HG03460 (cell line): ENCODE results near the gene LAMA2.

Source experiments
- ATAC-seq: cut with Tn5 transposase; IDR thresholded peaks from one replicate; pipeline ENCODE4 v1.9.1; 2021; ENCODE audit not compliant: unreplicated experiment

The LAMA2 gene

DNA sequence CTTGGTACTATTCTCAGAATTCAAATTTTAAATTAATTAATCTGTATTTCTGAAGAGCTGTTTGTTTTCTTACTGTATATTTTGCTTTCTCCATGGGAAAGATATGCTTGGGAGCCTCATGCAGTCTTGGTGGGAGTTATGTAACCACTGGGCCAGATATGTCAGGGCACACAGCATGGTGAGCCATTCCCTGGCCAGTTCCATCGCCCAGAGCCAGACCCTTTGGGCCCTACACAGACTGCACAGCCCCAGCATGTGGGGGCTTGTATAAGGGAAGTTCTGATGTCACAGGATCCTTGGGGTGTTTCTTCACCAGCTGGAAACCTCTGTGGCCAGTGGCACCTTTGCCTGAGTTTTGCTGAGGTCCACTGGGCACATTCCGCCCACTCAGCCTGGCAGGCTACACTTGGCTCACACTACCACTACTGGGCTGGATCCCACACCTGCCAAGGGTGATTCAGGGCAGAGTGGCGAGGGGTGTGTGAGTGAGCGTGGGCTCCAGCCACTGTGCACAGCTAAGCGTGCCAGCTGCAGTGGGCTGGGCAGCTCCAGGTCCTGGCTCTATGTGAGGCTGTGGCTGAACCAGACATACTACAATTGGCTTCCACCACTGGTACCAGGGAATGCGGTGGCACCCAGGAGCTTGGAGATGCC, 533.5 kb downstream of the LAMA2 start:
- no peak for ATAC-seq

DNA sequence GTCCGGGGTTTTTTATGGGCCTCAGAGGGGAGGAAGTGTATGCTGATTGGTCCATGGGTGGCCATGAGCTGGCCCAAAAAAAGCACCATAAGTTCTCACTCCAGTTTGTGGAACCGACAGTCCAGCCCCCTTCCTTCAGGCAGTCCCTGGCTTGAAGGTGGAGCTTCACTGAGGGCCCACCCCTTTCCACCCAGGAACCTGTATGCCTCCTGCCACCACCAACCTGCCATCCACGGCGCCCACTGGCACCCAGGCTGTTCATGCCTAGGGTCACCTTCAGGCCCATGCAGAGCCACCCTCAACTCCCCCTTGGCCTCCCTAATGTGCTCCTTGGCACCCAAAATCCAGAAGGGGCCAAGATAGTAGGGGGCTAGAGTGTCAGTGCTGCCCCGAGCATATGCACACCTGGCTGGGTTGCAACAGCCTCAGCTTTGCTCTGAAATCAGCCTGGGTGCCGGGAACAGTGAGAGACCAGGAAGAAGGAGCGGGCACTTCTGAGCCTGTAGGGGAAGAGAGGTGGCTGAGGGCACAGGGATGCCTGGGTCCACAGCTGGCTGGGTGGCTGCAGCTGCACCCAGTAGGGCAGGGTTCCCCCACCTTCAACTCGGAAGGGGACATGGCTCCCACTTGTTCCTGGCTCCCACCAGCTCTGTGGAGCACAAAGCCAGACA, 534.6 kb downstream of the LAMA2 start:
- no peak for ATAC-seq

DNA sequence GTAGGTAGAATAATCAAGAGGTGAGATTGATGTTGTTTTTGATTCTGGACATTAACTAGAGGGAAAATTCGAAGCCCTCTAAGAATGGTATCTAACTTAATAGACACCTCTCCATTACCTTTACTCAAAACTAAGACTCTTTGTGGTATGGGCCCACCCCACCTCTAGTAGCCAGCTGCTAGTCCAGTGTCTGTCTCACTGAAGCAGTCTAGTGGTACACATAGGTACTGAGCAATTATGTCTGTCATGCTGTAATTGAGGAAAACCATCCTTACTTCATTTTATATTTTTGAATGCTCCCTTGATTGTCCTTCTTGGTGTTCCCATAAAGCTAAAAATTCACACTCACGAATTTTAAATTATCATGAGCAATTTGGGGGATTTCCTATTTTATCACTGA, 536.4 kb downstream of the LAMA2 start:
- ATAC-seq, result no peak

DNA sequence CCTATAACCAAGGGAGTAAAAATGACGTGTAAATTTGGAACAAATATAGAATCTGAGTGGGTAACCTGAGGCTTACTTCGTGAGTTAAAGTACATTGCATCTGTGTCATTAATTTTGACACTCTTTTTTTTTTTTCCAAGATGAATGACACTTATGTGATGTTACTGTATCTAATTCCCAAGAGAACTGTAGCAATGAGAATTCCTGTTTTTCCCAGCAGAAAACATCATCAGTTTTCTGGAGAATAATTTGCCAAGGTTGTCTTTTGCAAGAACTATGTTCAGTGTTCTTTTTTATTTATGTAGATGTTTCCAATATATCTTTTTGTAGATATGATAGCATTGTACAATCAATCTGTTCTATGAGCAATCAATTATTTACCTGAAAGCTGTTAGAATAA, 543.4 kb downstream of the LAMA2 start:
- no peak for ATAC-seq

DNA sequence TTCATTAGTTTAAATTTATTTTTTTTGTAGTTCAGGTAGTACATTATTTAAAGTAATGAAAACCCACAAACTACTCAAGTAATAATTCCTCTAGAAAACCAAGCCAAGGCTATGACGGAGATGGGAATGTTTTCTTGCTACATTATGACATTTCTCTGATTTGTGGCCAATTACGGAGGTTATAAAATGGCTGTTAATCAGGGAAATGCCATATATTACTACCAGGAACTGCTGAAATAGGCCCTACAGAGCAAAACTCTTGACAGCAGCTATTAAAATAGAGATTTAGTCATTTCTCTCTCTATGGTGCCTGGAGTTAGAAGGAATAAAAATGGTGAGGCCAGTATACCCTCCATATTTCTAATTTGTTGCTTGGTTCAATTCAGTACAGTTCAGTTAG, 547.0 kb downstream of the LAMA2 start:
- ATAC-seq, result no peak

DNA sequence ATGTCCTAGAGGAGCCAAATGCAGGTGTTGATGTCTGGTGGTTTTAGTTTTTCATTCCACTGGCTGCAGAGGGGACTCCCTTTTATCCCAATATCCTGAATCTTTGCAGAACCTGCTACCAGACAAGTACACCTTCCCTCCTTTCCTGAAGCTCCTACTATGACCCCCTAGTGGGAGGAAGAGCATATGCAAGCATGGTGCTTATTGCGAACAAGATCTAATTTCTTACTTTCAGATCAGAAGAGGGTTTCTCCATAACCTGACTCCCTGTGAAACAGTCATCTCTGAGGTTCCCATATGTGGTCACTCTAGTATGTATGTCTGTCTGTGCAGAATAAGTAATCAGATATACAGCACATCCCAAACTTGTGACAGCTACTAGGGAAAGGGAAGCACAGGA, 549.8 kb downstream of the LAMA2 start:
- no peak for ATAC-seq

DNA sequence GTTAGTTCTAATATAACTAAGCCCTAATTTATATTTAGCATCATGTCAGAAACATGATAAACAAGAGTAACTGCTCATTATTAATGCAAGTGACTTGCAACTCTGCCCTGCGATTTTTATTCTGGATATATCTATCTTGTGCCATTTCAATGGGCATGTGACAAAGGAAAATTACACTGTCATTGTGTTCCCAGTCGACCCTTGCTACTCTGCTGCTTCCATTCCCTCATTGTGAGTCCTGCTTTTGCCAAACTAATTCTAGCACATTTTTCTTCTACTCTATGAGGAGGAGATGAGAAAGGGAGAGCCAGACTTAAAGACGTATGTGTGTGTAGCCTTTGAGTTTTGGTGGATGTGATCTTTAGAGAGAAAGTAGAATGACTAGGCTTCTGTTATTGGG, 551.2 kb downstream of the LAMA2 start:
- ATAC-seq, result no peak

DNA sequence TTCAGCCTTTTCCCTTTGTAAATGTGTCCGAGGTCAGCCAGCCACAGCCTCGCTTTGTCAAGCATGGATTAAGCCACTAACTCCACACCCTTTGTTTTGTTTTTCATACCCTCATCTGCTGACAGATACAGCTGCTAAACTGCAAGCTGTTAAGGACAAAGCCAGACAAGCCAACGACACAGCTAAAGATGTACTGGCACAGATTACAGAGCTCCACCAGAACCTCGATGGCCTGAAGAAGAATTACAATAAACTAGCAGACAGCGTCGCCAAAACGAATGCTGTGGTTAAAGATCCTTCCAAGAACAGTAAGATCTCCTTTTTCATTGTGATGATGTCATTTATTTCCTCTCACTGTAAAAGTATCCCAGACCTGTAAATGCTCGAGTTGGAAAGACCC, 557.8 kb downstream of the LAMA2 start:
- no peak for ATAC-seq

DNA sequence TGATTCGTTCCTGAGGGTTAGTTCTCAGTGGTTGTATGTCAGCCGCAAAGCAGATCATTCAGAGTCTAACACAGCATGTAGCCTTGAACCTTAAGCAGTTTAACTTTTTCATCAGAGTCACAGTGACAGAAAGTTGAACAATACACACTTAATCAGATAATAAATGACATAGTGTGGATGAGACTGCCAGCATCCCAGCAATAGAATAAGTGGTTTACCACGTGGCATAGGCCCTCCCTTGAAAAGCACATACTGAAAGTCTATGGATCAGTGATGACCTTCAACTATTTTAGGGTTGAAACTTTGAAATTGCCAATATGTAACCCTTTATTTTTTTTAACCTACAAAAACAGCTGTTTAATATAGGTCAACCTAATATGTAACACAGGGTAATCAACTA, 561.7 kb downstream of the LAMA2 start:
- ATAC-seq, result no peak

DNA sequence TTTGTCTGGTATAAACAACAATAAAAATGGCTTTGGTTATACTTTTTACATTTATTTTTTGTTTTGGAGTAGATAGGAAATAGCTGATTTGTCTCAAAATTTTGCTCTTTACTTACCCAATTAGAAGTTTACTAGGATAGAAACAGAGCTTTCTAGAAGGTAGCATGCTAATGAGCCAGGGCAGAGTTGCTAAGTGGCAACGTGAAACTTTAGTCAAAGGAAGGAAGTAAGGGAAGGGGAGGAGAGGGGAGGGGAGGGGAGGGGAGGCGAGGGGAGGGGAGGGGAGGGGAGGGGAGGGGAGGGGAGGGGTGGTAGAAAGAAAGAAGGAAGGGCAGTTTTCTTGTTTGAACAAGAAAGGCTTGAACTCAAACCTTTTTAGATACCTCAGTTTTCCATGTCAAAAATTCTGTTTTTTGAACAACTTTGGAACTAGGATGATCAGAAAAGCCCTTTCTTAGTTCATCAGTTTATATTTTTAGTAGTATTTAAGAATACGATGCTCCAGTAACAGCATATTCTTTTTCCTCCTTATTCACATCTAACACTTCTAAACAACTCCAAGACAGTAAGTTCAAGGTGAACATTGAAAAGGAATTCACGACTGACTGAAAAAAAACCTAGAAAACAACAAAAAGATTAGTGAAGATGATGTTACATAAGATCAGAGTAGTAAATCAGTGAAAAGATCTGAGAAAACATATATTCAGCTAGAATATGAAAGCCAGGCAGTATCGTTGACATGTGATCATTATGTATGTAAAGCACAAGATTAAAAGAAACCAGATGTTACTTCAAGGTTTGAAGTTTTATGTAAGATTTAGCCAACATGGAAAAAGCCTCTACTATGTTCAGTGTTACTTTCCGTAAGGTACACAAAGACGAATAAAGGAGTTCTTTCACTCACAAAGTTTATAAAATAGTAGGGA, 563.6 kb downstream of the LAMA2 start:
- no peak for ATAC-seq

DNA sequence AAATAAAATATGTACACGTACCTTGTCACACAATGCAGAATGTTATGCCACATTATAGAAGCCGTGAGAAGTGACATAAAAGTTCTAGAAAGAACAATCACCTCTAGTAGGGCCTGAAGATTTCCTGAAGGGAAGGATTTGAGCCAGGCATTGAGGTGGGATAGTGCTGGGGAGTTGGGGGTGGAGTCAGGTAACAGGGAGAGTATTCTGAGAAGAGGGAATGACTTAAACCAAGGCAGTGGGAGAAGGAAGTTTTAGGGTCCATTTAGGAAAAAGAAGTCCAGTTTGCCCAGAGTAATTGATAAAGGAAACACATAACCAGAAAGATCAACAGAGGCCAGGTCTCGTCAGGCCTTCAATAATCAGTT, 564.2 kb downstream of the LAMA2 start:
- no peak for ATAC-seq

DNA sequence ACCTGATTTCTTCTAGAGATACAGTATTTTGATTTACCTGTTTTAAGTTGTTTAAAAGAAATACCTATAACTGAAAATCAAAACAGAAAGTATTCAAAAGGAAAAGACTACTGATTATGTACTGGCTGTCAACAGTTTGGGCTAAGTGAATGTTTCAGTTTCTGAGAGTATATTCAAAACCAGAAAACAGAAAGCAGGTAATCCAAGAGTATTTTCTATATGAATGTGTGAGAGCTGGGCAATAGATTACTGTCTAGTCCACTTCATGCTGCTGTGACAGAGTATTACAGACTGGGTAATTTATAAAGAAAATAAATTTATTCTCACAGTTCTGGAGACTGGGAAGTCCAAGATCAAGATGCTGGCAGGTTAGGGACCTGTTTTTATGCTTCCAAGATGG, 566.0 kb downstream of the LAMA2 start:
- ATAC-seq, result peak; percentile 99

DNA sequence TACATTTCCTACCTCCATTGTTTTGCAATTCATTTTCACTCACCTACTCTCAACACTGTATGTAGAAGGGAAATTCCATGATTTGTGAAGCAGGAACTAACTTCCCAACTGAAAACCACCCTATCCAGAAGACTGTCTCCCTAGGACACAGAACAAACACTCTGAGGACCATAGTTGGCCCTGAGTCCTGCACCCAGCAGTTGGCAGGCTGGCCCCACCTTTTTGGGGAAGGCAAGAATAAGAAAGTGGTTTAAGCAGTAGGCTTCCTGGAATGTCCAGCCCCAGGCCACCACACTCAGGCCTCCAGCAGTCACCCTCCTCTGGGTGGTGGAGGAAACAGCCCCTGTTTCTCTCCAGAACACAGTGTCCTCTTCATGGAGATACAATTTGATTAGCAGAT, 568.2 kb downstream of the LAMA2 start:
- no peak for ATAC-seq

DNA sequence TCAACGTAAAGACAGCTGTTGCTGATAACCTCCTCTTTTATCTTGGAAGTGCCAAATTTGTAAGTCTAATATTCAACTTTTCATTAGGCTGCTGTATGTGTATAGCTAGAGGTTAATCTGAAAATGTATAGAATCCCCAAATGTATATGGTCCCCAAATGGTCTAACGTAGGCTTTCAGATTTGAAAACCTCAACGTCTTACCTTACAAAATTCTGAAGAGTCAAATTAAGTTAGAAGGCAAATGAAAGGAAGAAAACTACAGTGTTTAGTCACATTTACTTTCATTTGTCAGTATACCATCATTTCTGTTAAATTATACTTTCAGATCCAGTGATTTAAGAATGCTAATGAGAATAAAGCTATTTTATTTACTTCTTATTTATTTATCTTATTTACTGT, 570.1 kb downstream of the LAMA2 start:
- no peak for ATAC-seq

DNA sequence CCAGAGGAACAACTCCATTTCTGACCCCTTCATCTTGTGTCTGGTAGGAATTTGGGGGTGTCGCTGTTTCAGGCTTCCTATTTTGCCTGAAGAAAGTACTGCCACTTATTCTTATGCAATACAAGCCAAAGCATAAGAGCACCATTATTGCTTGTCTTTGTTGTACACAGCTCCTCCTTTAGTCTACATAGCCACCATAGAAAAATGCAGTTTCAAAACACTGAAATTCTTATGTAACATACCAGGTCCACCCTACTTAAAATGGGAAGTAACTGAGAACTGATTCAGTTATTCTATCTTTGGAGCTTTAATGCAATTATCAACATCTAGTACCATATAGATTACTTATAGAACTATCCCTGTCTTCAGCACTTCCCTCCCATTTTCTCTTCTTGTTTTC, 571.5 kb downstream of the LAMA2 start:
- no peak for ATAC-seq

DNA sequence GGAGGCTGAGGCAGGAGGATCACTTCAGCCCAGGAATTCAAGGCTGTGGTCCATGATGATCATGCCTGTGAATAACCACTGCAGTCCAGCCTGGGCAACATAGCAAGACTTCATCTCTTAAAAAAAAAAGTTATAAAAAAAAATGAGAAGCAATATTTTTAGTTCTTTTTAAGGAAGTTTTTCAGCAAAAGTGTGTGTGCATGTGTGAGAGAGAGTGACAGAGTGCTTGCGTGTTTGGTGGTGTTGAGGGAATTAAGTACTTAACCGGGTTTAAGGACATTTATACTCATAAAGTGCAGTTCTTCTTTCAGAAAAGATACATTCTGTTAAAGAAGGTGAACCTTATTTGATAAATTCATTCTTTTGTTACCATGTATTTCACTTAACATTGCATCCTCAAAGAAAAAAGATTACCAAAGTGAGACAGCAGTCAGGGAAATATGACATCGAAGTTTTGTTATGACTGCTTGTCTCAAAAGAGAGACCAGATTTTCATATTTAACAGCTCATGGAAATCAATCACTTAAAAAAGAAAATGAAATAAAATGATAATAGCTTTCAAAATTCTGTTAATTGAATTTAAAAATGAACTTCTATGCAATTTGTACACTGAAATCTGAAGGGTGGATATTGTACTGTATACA, 572.3 kb downstream of the LAMA2 start:
- ATAC-seq, result no peak

DNA sequence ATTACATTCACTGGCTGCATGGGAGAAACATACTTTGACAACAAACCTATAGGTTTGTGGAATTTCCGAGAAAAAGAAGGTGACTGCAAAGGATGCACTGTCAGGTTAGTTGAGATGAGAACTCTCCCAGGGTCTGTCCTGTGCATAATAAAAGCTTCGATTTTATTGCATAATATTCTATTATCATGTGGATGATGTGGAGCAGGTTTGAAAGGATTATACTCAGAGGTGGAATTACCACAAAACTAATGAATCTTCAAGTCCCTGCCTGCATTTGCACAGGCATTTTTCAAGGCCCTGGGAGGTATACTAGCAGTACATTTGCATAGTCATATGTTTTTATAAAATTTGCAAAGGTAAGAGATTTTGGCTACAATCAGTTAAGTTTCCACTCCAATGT, 577.3 kb downstream of the LAMA2 start:
- no peak for ATAC-seq

DNA sequence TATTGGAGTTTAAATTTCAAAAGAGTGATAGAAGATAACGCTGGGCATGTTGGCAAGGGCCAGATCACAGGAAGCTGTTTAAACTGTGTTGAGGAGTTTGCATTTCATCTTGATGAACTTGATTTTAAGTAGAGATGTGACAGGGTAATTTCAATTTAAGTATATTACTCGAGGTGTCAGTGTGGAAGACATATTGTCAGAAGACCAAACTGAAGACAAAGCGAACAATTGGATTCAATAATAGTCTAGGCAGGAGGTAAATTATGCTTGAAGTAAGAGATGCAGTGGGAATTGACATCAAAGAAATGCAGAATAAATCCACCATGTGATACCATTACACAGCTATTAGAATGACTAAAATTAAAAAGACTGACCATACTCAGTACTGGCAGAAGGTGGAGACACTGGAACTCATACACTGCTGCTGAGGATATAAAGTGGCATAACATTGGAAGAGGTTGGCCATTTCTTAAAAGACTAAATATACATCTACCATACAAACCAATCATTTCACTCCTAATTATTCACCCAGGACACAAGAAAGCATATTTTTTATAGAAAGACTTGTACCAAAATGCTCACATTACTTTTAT, 586.2 kb downstream of the LAMA2 start:
- ATAC-seq, result no peak

DNA sequence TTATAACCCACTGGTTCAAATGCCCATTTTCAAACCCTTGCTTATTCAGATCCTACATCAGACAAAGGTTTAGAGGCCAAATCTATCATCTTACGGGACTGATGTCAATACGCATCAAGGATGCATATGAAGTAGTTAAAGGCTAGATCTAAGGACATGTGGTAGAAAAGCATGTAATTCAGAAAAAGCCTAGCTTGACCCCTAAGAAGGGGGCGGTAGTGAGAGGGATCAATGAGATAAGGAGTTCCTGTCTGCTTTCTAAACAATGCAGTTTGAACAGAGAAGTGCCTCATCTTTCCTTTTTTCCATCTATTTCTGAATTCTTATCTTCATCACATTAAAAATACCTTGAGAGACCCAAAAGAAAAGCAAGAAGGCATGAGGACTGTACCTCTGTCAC, 589.3 kb downstream of the LAMA2 start:
- ATAC-seq, result no peak

DNA sequence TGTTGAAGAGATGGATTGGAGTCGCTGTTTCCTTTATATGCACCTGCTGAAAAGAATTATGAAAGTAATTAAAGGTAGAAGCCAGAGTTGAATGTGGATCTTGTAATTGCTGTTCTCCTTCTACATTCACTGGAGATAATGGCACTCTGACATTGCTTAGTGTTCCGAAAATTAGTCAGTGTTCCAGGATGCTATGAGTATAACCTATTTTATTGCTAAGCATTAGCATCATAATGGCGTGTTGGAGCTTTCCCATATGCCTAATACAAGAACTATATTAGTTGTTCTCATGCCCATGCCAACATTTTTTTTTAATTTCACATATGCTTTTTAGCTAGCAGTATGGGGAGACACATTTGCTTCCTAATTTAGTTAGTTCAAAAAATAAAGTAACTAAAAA, 590.6 kb downstream of the LAMA2 start:
- no peak for ATAC-seq
